Measurements from ENCODE around the gene CNTD1. TPM values are rescaled to one million over a fixed set of nuclear protein-coding genes. Genes with fewer than 3 reads are reported as not detected.

Gene CNTD1
- total and polyA plus RNA-seq, 2 experiments from 2014 or later = 0.71 TPM; not detected in 1

- Histone ChIP-seq H3K9me2 (ENCODE audit: insufficient read depth) (no peaks in the 10 kb centered on the region), H3K27ac (no peak overlapping the region), H3K9ac (no peak overlapping the region), H3F3A (ENCODE audit: insufficient read depth) (no peaks in the 10 kb centered on the region), H3K36me3 (ENCODE audit: low read depth) (no peaks in the 10 kb centered on the region), H3K27me3 (replicated peaks; ENCODE audit: insufficient read depth) (no peaks in the 10 kb centered on the region), H3K79me2 (ENCODE audit: insufficient read depth) (no peaks in the 10 kb centered on the region), H3K4me3 (no peak overlapping the region), H3K9me3 (ENCODE audit: low read depth) (no peaks in the 10 kb centered on the region), H3K4me2 (ENCODE audit: unreplicated experiment) (no peak overlapping the region), H3K4me1 (ENCODE audit: insufficient read depth) (no peaks in the 10 kb centered on the region), H4K20me1 (ENCODE audit: insufficient read depth) (no peaks in the 10 kb centered on the region), H2AFZ (no peak overlapping the region)
- TF ChIP-seq EZH2phosphoT487 (IDR thresholded peaks at IDR 0.05; ENCODE audit: insufficient read depth, low read depth) (no peak), EZH2 (IDR thresholded peaks at IDR 0.05; ENCODE audit: insufficient read depth, poor library complexity, severe bottlenecking) (no peak)
- 90% methylated on average over 1 of the region's 1 CpG for WGBS, 2 experiments (ENCODE audit: low coverage in 1 of 2, low lambda C conversion rate in 2 of 2, missing lambda C conversion rate in 2 of 2)
- no peak for DNase-seq
- in situ Hi-C loops (cut with MboI) = no loop called here
Observed at GRCh38 chr17:42857389-42857788, 58.7 kb downstream of the CNTD1 start.

Small RNA genes lying within 50 kb of the gene (microRNA-seq; reads per million reads assigned to microRNA genes)
- gene MIR6781 (ENCODE audit: borderline number of aligned reads) = not detected

Small RNA genes lying within 50 kb of the gene (small RNA-seq; reads per million reads assigned to genes)
- gene HMGN2P15 (ENCODE audit: low read depth, low replicate concordance) = not detected
- not detected for gene MIR6781 (ENCODE audit: low read depth, low replicate concordance)

Other genes with a start within 250 kb of the CNTD1 start
- gene HSD17B1, start 245.9 kb upstream of the CNTD1 start, total RNA-seq (2014; rRNA removed; shearing (Covaris generic)) = 0.76 and 2.3 TPM in 2 replicates
- gene HSD17B1, start 245.9 kb upstream of the CNTD1 start, polyA plus RNA-seq (2016; fragmentation: Nextera tagmentation; extraction: Ambion mirVana) = 2.6 and 3.0 TPM in 2 replicates
- gene COASY, start 236.7 kb upstream of the CNTD1 start, total RNA-seq (2014; rRNA removed; shearing (Covaris generic)) = 19.2 and 22.7 TPM in 2 replicates
- gene COASY, start 236.7 kb upstream of the CNTD1 start, polyA plus RNA-seq (2016; fragmentation: Nextera tagmentation; extraction: Ambion mirVana) = 50.1 and 56.9 TPM in 2 replicates
- gene MLX, start 231.8 kb upstream of the CNTD1 start, total RNA-seq (2014; rRNA removed; shearing (Covaris generic)) = 29.3 and 30.8 TPM in 2 replicates
- gene MLX, start 231.8 kb upstream of the CNTD1 start, polyA plus RNA-seq (2016; fragmentation: Nextera tagmentation; extraction: Ambion mirVana) = 37.0 and 39.3 TPM in 2 replicates
- gene PSMC3IP, start 221.1 kb upstream of the CNTD1 start, total RNA-seq (2014; rRNA removed; shearing (Covaris generic)) = 8.2 and 8.9 TPM in 2 replicates
- 11.1 and 12.0 TPM in 2 replicates for gene PSMC3IP, start 221.1 kb upstream of the CNTD1 start, polyA plus RNA-seq (2016; fragmentation: Nextera tagmentation; extraction: Ambion mirVana)
- 54.8 and 66.7 TPM in 2 replicates for gene RETREG3, start 189.5 kb upstream of the CNTD1 start, total RNA-seq (2014; rRNA removed; shearing (Covaris generic))
- gene RETREG3, start 189.5 kb upstream of the CNTD1 start, polyA plus RNA-seq (2016; fragmentation: Nextera tagmentation; extraction: Ambion mirVana) = 36.3 and 38.0 TPM in 2 replicates
- 42.5 and 53.0 TPM in 2 replicates for gene TUBG1, start 189.2 kb upstream of the CNTD1 start, total RNA-seq (2014; rRNA removed; shearing (Covaris generic))
- gene TUBG1, start 189.2 kb upstream of the CNTD1 start, polyA plus RNA-seq (2016; fragmentation: Nextera tagmentation; extraction: Ambion mirVana) = 91.4 and 95.3 TPM in 2 replicates
- 12.1 and 14.4 TPM in 2 replicates for gene TUBG2, start 139.6 kb upstream of the CNTD1 start, total RNA-seq (2014; rRNA removed; shearing (Covaris generic))
- gene TUBG2, start 139.6 kb upstream of the CNTD1 start, polyA plus RNA-seq (2016; fragmentation: Nextera tagmentation; extraction: Ambion mirVana) = 29.8 and 30.9 TPM in 2 replicates
- gene PLEKHH3, start 121.9 kb upstream of the CNTD1 start, total RNA-seq (2014; rRNA removed; shearing (Covaris generic)) = 19.0 and 32.2 TPM in 2 replicates
- gene PLEKHH3, start 121.9 kb upstream of the CNTD1 start, polyA plus RNA-seq (2016; fragmentation: Nextera tagmentation; extraction: Ambion mirVana) = 6.4 and 7.5 TPM in 2 replicates
- 1.1 and 3.5 TPM in 2 replicates for gene CCR10, start 117.0 kb upstream of the CNTD1 start, total RNA-seq (2014; rRNA removed; shearing (Covaris generic))
- gene CCR10, start 117.0 kb upstream of the CNTD1 start, polyA plus RNA-seq (2016; fragmentation: Nextera tagmentation; extraction: Ambion mirVana) = 1.6 and 2.5 TPM in 2 replicates
- gene CNTNAP1, start 116.3 kb upstream of the CNTD1 start, total RNA-seq (2014; rRNA removed; shearing (Covaris generic)) = 23.3 and 24.5 TPM in 2 replicates
- 3.2 and 3.6 TPM in 2 replicates for gene CNTNAP1, start 116.3 kb upstream of the CNTD1 start, polyA plus RNA-seq (2016; fragmentation: Nextera tagmentation; extraction: Ambion mirVana)
- gene EZH1, start 53.8 kb upstream of the CNTD1 start, total RNA-seq (2014; rRNA removed; shearing (Covaris generic)) = 22.4 and 22.5 TPM in 2 replicates
- gene EZH1, start 53.8 kb upstream of the CNTD1 start, polyA plus RNA-seq (2016; fragmentation: Nextera tagmentation; extraction: Ambion mirVana) = 19.9 and 22.8 TPM in 2 replicates
- 3.7 TPM in 1 of 2 replicates, not detected in the other for gene RAMP2, start 37.6 kb upstream of the CNTD1 start, total RNA-seq (2014; rRNA removed; shearing (Covaris generic))
- gene RAMP2, start 37.6 kb upstream of the CNTD1 start, polyA plus RNA-seq (2016; fragmentation: Nextera tagmentation; extraction: Ambion mirVana) = 2.3 and 2.4 TPM in 2 replicates
- gene VPS25, start 25.4 kb upstream of the CNTD1 start, total RNA-seq (2014; rRNA removed; shearing (Covaris generic)) = 93.0 and 96.0 TPM in 2 replicates
- gene VPS25, start 25.4 kb upstream of the CNTD1 start, polyA plus RNA-seq (2016; fragmentation: Nextera tagmentation; extraction: Ambion mirVana) = 103 TPM in 2 replicates
- 3.0 and 3.4 TPM in 2 replicates for gene WNK4, start 18.3 kb upstream of the CNTD1 start, total RNA-seq (2014; rRNA removed; shearing (Covaris generic))
- 11.4 and 12.6 TPM in 2 replicates for gene WNK4, start 18.3 kb upstream of the CNTD1 start, polyA plus RNA-seq (2016; fragmentation: Nextera tagmentation; extraction: Ambion mirVana)
- 39.1 and 48.0 TPM in 2 replicates for gene COA3, start 157 bp upstream of the CNTD1 start, total RNA-seq (2014; rRNA removed; shearing (Covaris generic))
- gene COA3, start 157 bp upstream of the CNTD1 start, polyA plus RNA-seq (2016; fragmentation: Nextera tagmentation; extraction: Ambion mirVana) = 125 TPM in 2 replicates
- gene BECN1, start 25.4 kb downstream of the CNTD1 start, total RNA-seq (2014; rRNA removed; shearing (Covaris generic)) = 134 and 191 TPM in 2 replicates
- gene BECN1, start 25.4 kb downstream of the CNTD1 start, polyA plus RNA-seq (2016; fragmentation: Nextera tagmentation; extraction: Ambion mirVana) = 105 and 117 TPM in 2 replicates
- 88.1 and 104 TPM in 2 replicates for gene PSME3, start 34.5 kb downstream of the CNTD1 start, total RNA-seq (2014; rRNA removed; shearing (Covaris generic))
- 170 and 176 TPM in 2 replicates for gene PSME3, start 34.5 kb downstream of the CNTD1 start, polyA plus RNA-seq (2016; fragmentation: Nextera tagmentation; extraction: Ambion mirVana)
- 0.13 and 0.22 TPM in 2 replicates for gene AOC2, start 45.7 kb downstream of the CNTD1 start, total RNA-seq (2014; rRNA removed; shearing (Covaris generic))
- 0.09 and 0.14 TPM in 2 replicates for gene AOC2, start 45.7 kb downstream of the CNTD1 start, polyA plus RNA-seq (2016; fragmentation: Nextera tagmentation; extraction: Ambion mirVana)
- gene AOC3, start 52.3 kb downstream of the CNTD1 start, total RNA-seq (2014; rRNA removed; shearing (Covaris generic)) = 0.13 TPM in 1 of 2 replicates, not detected in the other
- gene AOC3, start 52.3 kb downstream of the CNTD1 start, polyA plus RNA-seq (2016; fragmentation: Nextera tagmentation; extraction: Ambion mirVana) = 0.05 TPM in 1 of 2 replicates, not detected in the other
- gene G6PC1, start 101.9 kb downstream of the CNTD1 start, total RNA-seq (2014; rRNA removed; shearing (Covaris generic)) = not detected in 2 replicates
- gene G6PC1, start 101.9 kb downstream of the CNTD1 start, polyA plus RNA-seq (2016; fragmentation: Nextera tagmentation; extraction: Ambion mirVana) = not detected in 2 replicates
- gene AARSD1, start 165.6 kb downstream of the CNTD1 start, total RNA-seq (2014; rRNA removed; shearing (Covaris generic)) = 18.1 and 24.9 TPM in 2 replicates
- 37.5 and 46.1 TPM in 2 replicates for gene AARSD1, start 165.6 kb downstream of the CNTD1 start, polyA plus RNA-seq (2016; fragmentation: Nextera tagmentation; extraction: Ambion mirVana)
- not detected in 2 replicates for gene PTGES3L, start 181.2 kb downstream of the CNTD1 start, total RNA-seq (2014; rRNA removed; shearing (Covaris generic))
- 0.62 and 0.90 TPM in 2 replicates for gene PTGES3L, start 181.2 kb downstream of the CNTD1 start, polyA plus RNA-seq (2016; fragmentation: Nextera tagmentation; extraction: Ambion mirVana)
- 6.4 and 8.0 TPM in 2 replicates for gene RUNDC1, start 181.7 kb downstream of the CNTD1 start, total RNA-seq (2014; rRNA removed; shearing (Covaris generic))
- gene RUNDC1, start 181.7 kb downstream of the CNTD1 start, polyA plus RNA-seq (2016; fragmentation: Nextera tagmentation; extraction: Ambion mirVana) = 7.6 and 9.3 TPM in 2 replicates
- gene RPL27, start 199.6 kb downstream of the CNTD1 start, total RNA-seq (2014; rRNA removed; shearing (Covaris generic)) = 928 and 1,286 TPM in 2 replicates
- gene RPL27, start 199.6 kb downstream of the CNTD1 start, polyA plus RNA-seq (2016; fragmentation: Nextera tagmentation; extraction: Ambion mirVana) = 1,038 and 1,095 TPM in 2 replicates
- 21.8 and 27.7 TPM in 2 replicates for gene IFI35, start 207.9 kb downstream of the CNTD1 start, total RNA-seq (2014; rRNA removed; shearing (Covaris generic))
- gene IFI35, start 207.9 kb downstream of the CNTD1 start, polyA plus RNA-seq (2016; fragmentation: Nextera tagmentation; extraction: Ambion mirVana) = 23.3 and 27.6 TPM in 2 replicates
- gene VAT1, start 223.5 kb downstream of the CNTD1 start, total RNA-seq (2014; rRNA removed; shearing (Covaris generic)) = 215 and 238 TPM in 2 replicates
- 223 and 243 TPM in 2 replicates for gene VAT1, start 223.5 kb downstream of the CNTD1 start, polyA plus RNA-seq (2016; fragmentation: Nextera tagmentation; extraction: Ambion mirVana)
- 0.11 TPM in 1 of 2 replicates, not detected in the other for gene RND2, start 226.4 kb downstream of the CNTD1 start, total RNA-seq (2014; rRNA removed; shearing (Covaris generic))
- 0.18 and 0.30 TPM in 2 replicates for gene RND2, start 226.4 kb downstream of the CNTD1 start, polyA plus RNA-seq (2016; fragmentation: Nextera tagmentation; extraction: Ambion mirVana)